Tibial nerve (tissue), 4 donors: ENCODE results near the gene NUDT11. TPM values are rescaled to one million over a fixed set of nuclear protein-coding genes. Genes with fewer than 3 reads are reported as not detected.
A peak's percentile ranks its signal among the peaks of the same experiment; 100 is the strongest.

Experiments used
- DNase-seq, 2 donors: peaks; one replicate each; pipeline ENCODE4 v3.0.0-alpha.2; 2019; ENCODE audit warnings: low spot score in 2 of 2
- H3K27ac ChIP-seq, 4 donors: fragments of 200-600 bp; sonication (generic) in 3 of 4; one replicate each; pipeline ENCODE4 v1.5.1; 2017 to 2019; ENCODE audit warnings: mild to moderate bottlenecking in 1 of 4
- H3K27me3 ChIP-seq, 2 donors: fragments of 200-600 bp; sonication (generic) in 1 of 2; one replicate each; pipeline versions ENCODE4 v1.5.1 to v1.6.0; 2017 to 2019
- H3K36me3 ChIP-seq, 3 donors: fragments of 200-600 bp; sonication (generic); one replicate each; pipeline ENCODE4 v1.5.1; 2018 to 2019
- H3K4me1 ChIP-seq, 4 donors: fragments of 200-600 bp; sonication (generic) in 3 of 4; one replicate each; pipeline ENCODE4 v1.5.1; 2017 to 2019
- H3K4me3 ChIP-seq, 4 donors: fragments of 200-600 bp; sonication (generic) in 3 of 4; one replicate each; pipeline ENCODE4 v1.5.1; 2017 to 2019; ENCODE audit warnings: mild to moderate bottlenecking in 1 of 4, moderate library complexity in 1 of 4
- H3K9me3 ChIP-seq, 4 donors: fragments of 200-600 bp; sonication (generic) in 3 of 4; one replicate each; pipeline ENCODE4 v1.5.1; 2017 to 2019
- CTCF ChIP-seq, 5 experiments: fragments of 200-600 bp in 3 of 5; fragments of 450-650 bp in 2 of 5; sonication (generic) in 3 of 5; IDR thresholded peaks; one replicate each; pipeline ENCODE4 v1.5.1; 2016 to 2019; ENCODE audit warnings: antibody characterized with exemption in 5 of 5, mild to moderate bottlenecking in 3 of 5, moderate library complexity in 2 of 5
- EP300 ChIP-seq, 2 donors: sonication (generic); formaldehyde crosslinking; IDR thresholded peaks; one replicate each; pipeline ENCODE4 v1.6.1; 2017; ENCODE audit warnings: antibody characterized with exemption in 2 of 2, mild to moderate bottlenecking in 1 of 2
- POLR2A ChIP-seq, 2 donors: fragments of 450-650 bp; IDR thresholded peaks; one replicate each; pipeline ENCODE4 v1.6.1; 2017; ENCODE audit warnings: antibody characterized with exemption in 2 of 2, mild to moderate bottlenecking in 2 of 2, moderate library complexity in 2 of 2
- WGBS, 2 donors: methylation state at CpG; one replicate each; pipeline ENCODE4 v1.1.5; 2018; 5-methylcytosine and 5-hydroxymethylcytosine counted together
- total RNA-seq, 4 donors: library from RNA; depleted of rRNA; stranded (reverse); fragments of >200 nt; gene quantifications; one replicate each; pipeline ENCODE4 v1.1.0, GENCODE V29; 2016

NUDT11 gene
- total RNA-seq, 4 donors from 2014 or later: 0.39 to 2.6 (median 1.8) TPM

- peak in 1 of 2 donors; percentile 39 for DNase-seq
- no peaks in the 10 kb centered on the region for H3K36me3 ChIP-seq
- no peaks in the 10 kb centered on the region for H3K9me3 ChIP-seq
Measured at GRCh38 chrX:51461053-51462044, 35.0 kb downstream of the NUDT11 start.

GRCh38 chrX:51459125-51459524 is 37.3 kb downstream of the NUDT11 start:
- 30 to 38% methylated on average over 1 of the region's 1 CpG for WGBS, 2 donors
- H3K27me3 ChIP-seq: peaks cover 0 to 4% of the 10 kb centered on the region in 2 donors

More at GRCh38 chrX:51461053-51462044, 35.0 kb downstream of the NUDT11 start:
- WGBS, 2 donors: 42 to 52% methylated on average over 15 of the region's 15 CpGs
- Histone ChIP-seq H3K4me1 (no peaks in the 10 kb centered on the region), H3K4me3 (no peak overlapping the region), H3K27ac (no peak overlapping the region), H3K27me3 (peaks cover 0 to 4% of the 10 kb centered on the region in 2 donors)
- TF ChIP-seq POLR2A (IDR thresholded peaks at IDR 0.05) (no peak), CTCF (IDR thresholded peaks at IDR 0.05) (peak; percentile 63 to 91 (median 65))

GRCh38 chrX:51456814-51457213 is 39.6 kb downstream of the NUDT11 start:
- Histone ChIP-seq H3K27ac (no peak overlapping the region), H3K36me3 (no peaks in the 10 kb centered on the region), H3K9me3 (no peaks in the 10 kb centered on the region), H3K4me1 (no peaks in the 10 kb centered on the region), H3K27me3 (peaks cover 0 to 4% of the 10 kb centered on the region in 2 donors), H3K4me3 (no peak overlapping the region)
- TF ChIP-seq POLR2A (IDR thresholded peaks at IDR 0.05): no peak
- TF ChIP-seq EP300 (IDR thresholded peaks at IDR 0.05): no peak
- no peak for TF ChIP-seq CTCF (IDR thresholded peaks at IDR 0.05)
- DNase-seq: no peak
- 0% methylated on average over 1 of the region's 1 CpG for WGBS, 2 donors

More at GRCh38 chrX:51459125-51459524, 37.3 kb downstream of the NUDT11 start:
- Histone ChIP-seq H3K4me1 (no peaks in the 10 kb centered on the region), H3K27ac (no peak overlapping the region), H3K4me3 (no peak overlapping the region), H3K36me3 (no peaks in the 10 kb centered on the region), H3K9me3 (no peaks in the 10 kb centered on the region)
- TF ChIP-seq EP300 (IDR thresholded peaks at IDR 0.05) (no peak), CTCF (IDR thresholded peaks at IDR 0.05) (peak in 1 of 5 experiments; percentile 17)
- DNase-seq: no peak

GRCh38 chrX:51456246-51456645 is 40.1 kb downstream of the NUDT11 start:
- H3K27ac ChIP-seq: no peak overlapping the region
- DNase-seq: no peak
- WGBS, 2 donors: 77 to 85% methylated on average over 7 of the region's 7 CpGs
- H3K36me3 ChIP-seq: no peaks in the 10 kb centered on the region
- H3K4me3 ChIP-seq: no peak overlapping the region
- no peaks in the 10 kb centered on the region for H3K4me1 ChIP-seq
- H3K9me3 ChIP-seq: no peaks in the 10 kb centered on the region
- TF ChIP-seq EP300 (IDR thresholded peaks at IDR 0.05): no peak
- TF ChIP-seq CTCF (IDR thresholded peaks at IDR 0.05): no peak
- no peak for TF ChIP-seq POLR2A (IDR thresholded peaks at IDR 0.05)
- H3K27me3 ChIP-seq: peaks cover 0 to 4% of the 10 kb centered on the region in 2 donors

GRCh38 chrX:51440365-51440764 is 56.0 kb downstream of the NUDT11 start:
- peaks cover 0 to 4% of the 10 kb centered on the region in 2 donors for H3K27me3 ChIP-seq
- WGBS, 2 donors: 60 to 62% methylated on average over 1 of the region's 1 CpG
- H3K9me3 ChIP-seq: no peaks in the 10 kb centered on the region
- H3K27ac ChIP-seq: no peak overlapping the region
- no peak overlapping the region for H3K4me3 ChIP-seq
- no peak for TF ChIP-seq CTCF (IDR thresholded peaks at IDR 0.05)
- no peak for TF ChIP-seq EP300 (IDR thresholded peaks at IDR 0.05)
- TF ChIP-seq POLR2A (IDR thresholded peaks at IDR 0.05): no peak
- no peaks in the 10 kb centered on the region for H3K36me3 ChIP-seq
- no peaks in the 10 kb centered on the region for H3K4me1 ChIP-seq
- no peak for DNase-seq
